Thyroid gland (tissue), 4 donors: Measurements from ENCODE around the gene CHST1.

Source experiments
- POLR2A ChIP-seq, 2 donors: fragments of 450-650 bp; IDR thresholded peaks; one replicate each; pipeline ENCODE4 v1.6.1; 2017; ENCODE audit warnings: antibody characterized with exemption in 2 of 2, mild to moderate bottlenecking in 2 of 2, moderate library complexity in 1 of 2
- TF ChIP-seq, protein P1 (sequence below), 6 experiments: fragments of 200-600 bp in 3 of 6; fragments of 450-650 bp in 3 of 6; sonication (generic) in 3 of 6; IDR thresholded peaks; one replicate each; pipeline ENCODE4 v1.5.1; 2016 to 2019; ENCODE audit warnings: antibody characterized with exemption in 6 of 6, mild to moderate bottlenecking in 2 of 6, inconsistent platforms in 1 of 6, moderate library complexity in 1 of 6

DNA sequence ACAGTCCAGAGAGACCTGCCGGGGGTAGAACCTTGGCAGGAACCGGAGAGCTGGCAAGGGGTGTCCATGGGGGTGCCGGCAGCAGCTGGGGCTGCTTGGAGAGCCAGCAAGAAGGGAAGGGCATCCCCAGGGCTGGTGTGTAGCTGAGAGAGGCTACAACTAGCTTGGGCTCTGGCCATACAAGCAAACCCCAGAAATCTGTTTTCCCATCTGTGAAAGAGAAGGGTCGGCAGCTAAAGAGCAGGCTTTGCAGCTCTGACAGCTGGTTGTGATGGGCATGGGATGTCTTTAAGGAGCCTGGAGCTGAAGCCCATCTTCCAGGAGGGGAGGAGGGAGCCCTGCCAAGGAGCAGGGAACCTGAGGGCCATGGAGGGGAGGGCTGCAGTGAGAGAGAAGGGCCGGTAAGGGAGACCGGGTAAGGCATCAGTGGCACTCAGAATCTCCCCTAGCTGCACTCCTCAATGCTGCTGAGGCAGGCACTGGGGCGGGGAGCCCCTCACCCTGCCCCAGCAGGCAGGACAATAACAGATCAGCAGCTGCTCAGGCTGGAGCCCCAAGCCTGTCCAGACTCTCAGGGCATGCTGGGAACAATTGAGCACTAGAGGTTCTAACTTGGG, 3.9 kb downstream of the CHST1 start:
- TF ChIP-seq, protein P1, sequence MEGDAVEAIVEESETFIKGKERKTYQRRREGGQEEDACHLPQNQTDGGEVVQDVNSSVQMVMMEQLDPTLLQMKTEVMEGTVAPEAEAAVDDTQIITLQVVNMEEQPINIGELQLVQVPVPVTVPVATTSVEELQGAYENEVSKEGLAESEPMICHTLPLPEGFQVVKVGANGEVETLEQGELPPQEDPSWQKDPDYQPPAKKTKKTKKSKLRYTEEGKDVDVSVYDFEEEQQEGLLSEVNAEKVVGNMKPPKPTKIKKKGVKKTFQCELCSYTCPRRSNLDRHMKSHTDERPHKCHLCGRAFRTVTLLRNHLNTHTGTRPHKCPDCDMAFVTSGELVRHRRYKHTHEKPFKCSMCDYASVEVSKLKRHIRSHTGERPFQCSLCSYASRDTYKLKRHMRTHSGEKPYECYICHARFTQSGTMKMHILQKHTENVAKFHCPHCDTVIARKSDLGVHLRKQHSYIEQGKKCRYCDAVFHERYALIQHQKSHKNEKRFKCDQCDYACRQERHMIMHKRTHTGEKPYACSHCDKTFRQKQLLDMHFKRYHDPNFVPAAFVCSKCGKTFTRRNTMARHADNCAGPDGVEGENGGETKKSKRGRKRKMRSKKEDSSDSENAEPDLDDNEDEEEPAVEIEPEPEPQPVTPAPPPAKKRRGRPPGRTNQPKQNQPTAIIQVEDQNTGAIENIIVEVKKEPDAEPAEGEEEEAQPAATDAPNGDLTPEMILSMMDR (IDR thresholded peaks at IDR 0.05) = no peak
- no peak for TF ChIP-seq POLR2A (IDR thresholded peaks at IDR 0.05)
